HG02623 (cell line): ENCODE data around the gene NUS1.
"Not testable (repeated sequence)": the region's sequence is repeated elsewhere in the genome, so short reads cannot be mapped to it uniquely, and the experiment has no call there.

Experiments used
- ATAC-seq: cut with Tn5 transposase; IDR thresholded peaks from one replicate; pipeline ENCODE4 v1.9.1; 2021; ENCODE audit warnings: moderate library complexity; ENCODE audit not compliant: unreplicated experiment

Gene NUS1

GRCh38 chr6:117674991-117675657 lies at the start of gene NUS1:
TSS of gene NUS1 (plus strand) at chr6:117675469. CDS start at chr6:117675671, 202 bp downstream.
- ATAC-seq = peak; percentile 97

- ATAC-seq = no peak
Measured at GRCh38 chr6:117627533-117627932, 47.7 kb upstream of the NUS1 start.

DNA sequence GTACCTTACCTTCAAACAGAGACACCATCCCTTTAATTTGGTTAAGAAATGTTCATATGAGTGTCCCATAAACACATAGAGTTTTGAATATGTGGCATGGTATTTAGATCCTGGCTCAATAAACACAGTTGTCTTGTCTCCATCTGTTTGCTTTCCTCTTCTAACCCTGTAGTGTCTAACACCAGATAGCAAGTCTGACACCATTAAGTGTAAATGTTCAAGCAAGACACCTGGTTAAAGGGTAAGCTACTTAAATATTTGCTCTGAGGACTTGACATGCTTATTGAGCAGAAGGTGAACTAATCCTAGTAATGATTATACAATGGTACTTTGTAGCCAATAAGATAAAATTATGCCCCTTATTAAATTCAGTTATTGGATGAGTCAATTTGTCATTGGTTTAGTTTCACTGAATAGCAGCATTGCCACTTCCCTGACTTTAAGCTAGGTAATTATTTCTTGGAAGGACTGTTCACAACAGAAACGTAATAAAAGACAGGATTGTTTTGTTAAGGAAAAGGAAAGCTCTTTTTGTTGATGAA lies 46.1 kb upstream of the NUS1 start:
- ATAC-seq = no peak

GRCh38 chr6:117637770-117638169 lies 37.5 kb upstream of the NUS1 start:
- no peak for ATAC-seq

DNA sequence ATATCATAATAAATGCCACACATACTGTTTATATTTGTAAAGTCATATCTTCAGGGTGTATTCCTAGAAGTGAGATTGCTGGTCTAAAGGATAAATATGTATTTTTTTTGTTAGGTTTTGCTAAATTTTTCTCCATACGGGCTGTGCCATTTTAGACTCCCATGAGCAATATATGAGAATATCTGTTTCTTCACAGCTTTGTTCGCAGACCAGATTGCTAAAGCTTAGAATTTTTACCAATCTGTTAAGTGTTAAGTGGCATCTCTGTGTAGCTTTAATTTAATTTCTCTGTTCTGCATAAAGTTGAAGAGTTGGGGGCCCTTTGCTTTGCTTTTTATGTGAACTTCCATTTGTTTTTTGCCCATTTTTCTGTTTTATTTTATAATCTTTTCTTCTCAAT lies 32.3 kb upstream of the NUS1 start:
- ATAC-seq = no peak

GRCh38 chr6:117651984-117652383 lies 23.3 kb upstream of the NUS1 start:
- ATAC-seq = not testable (repeated sequence)

DNA sequence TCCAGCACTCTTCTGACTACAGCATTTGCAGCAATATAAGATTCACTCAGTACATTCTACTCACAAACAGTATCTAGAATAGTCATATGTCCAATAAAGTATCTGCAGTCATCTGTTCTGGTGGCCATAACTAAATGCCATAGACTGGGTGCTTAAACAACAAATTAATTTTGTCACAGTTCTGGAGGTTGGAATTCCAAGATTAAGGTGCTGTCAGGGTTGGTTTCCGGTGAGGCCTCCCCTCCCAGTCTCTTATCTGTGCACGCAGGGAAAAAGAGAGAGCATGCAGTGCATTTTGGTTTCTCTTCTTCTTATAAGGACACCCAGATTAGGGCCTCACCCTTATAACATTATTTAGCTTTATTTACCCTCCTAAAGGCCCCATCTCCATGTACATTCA lies 21.3 kb upstream of the NUS1 start:
- no peak for ATAC-seq

DNA sequence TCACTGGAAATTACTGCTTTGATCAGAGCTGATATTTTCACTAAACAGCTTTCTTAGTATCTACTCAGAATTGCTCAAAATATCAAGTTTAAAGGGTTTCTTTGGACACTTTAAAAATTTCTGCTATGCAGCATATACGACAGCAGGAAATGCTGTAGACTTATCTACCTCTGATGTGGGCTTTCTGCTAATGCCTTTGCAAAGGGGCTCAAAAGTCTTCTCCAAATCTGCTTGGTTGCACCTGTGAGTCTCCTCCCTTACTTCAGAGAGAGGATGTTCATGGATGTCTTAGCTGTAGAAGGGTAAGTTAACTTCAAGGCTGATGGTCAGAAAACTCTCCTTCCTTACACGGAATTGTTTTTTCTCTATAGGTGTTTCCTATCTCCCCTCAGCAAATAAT lies 19.9 kb upstream of the NUS1 start:
- no peak for ATAC-seq

DNA sequence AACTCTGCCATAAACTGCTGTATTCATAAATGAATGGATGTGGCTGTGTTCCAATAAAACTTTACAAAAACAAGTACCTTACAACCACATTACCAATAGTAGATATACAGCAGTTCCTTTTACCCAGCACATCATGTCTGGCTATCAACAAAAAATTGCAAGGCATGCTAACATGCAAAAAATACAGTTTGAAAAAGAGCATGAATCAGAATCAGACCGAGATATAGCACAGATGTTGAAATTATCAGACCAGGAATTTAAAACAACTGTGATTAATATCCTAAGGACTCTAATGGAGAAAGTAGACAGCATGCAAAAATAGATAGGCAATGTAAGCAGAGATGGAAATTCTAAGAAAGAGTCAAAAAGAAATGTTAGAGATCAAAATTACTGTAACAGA lies 8.4 kb upstream of the NUS1 start:
- no peak for ATAC-seq

DNA sequence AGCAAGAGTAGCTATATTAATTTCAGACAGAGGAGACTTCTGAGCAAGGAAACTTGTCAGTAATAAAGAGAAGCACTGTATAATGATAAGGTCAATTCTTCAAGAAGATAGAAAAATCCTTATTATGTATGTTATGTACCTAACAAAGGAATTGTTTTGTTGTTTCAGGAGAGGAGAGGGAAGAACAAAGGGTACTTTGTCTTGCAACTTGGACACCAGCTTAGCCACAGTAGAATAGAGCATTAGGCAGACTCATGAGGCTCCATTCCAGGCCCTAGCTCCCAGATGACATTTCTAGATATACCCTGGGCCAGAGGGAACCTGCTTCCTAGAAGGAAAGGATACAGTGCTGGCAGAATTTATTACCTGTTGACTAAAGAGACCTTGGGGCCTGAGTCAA lies 6.5 kb upstream of the NUS1 start:
- no peak for ATAC-seq

GRCh38 chr6:117674503-117674902 lies 766 bp upstream of the NUS1 start:
- ATAC-seq = no peak

DNA sequence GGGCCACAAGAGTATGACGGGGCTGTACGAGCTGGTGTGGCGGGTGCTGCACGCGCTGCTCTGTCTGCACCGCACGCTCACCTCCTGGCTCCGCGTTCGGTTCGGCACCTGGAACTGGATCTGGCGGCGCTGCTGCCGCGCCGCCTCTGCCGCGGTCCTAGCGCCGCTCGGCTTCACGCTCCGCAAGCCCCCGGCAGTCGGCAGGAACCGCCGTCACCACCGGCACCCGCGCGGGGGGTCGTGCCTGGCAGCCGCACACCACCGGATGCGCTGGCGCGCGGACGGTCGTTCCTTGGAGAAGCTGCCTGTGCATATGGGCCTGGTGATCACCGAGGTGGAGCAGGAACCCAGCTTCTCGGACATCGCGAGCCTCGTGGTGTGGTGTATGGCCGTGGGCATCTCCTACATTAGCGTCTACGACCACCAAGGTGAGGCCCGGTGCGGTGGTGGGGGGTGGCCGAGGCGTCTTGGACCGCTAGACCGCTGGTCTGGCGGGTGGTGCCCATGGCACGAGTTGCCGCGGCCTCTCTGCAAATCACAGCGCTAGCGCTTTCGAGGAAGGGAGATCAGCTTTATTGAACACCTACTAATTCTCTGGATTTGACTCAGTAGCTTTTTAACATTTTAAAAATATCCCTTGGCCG lies 511 bp downstream of the NUS1 start:
- peak; percentile 16 for ATAC-seq

DNA sequence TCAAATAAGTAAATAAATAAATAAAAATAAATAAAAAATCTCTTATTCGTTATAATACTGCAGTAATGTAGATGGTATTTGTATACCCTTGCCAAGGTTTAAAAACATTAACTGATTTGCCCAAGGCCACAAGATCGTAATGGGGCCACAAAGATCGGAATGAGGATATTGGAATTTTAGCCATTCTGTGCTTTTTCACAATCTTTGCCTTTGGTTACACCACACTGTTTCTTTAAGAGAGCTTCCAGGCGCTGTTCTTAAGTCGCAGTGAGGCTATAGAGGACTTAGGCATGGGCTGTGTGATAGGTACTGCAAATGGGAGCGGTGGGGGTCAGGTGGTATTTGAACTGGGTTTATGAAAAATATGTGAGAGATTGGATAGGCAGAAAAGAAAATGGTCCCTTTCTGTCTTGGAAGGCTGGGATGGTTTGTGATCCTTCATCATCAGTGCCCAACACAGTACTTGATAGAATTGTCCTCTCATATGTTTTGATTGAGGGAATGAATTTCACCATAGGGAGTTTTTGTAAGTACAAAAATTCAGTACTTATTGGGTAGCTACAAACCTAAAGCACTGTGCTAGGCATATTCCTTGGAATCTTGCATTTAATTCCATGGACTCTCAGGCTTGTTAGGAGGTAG lies 1.4 kb downstream of the NUS1 start:
- ATAC-seq = no peak

DNA sequence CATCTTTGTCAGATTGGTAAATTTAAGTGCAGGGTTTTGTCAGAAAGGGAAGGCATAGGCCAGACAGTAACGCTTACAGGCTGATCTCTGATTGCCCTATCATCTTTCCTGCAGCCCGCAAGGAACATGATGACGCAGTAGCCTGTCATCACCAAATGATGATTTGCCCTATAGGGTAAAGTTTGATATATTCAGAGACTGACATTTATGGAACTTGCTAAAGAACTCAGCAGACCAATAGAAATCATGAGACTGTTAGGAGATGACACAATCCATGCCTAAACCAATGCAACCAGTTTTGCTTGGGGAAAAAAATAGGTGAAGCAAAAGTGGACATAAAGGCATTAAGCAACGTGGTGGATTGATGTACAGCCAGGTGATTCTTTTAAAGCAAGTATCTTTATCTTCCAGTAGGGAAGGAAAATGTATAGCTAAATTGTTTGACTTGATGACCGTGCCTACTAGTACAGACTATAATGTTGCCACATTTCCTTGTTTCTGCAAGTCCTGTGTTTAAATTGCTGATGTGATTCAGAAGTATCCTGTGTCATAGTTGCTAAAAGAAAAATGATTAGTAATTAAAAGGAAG lies 2.4 kb downstream of the NUS1 start:
- ATAC-seq = no peak

- no peak for ATAC-seq
Measured at GRCh38 chr6:117681162-117681741, 6.0 kb downstream of the NUS1 start.

DNA sequence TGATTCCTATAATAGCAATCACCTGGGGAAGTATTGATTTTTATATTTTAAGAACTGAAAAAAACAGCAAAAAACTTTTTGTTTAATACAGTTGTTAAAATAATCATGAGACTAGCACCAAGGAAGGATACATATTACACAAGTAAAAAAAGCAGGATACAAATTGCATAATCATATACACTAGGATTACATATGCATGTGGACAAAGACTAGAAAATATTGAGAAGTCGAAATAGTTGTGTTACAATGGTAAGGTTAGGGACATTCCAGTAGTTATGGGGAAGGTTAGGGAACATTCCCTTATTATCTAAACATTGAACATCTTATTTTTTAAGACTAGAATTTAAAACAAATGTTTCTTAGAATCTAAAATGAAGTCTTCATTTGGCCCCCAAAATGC lies 9.5 kb downstream of the NUS1 start:
- ATAC-seq = no peak

DNA sequence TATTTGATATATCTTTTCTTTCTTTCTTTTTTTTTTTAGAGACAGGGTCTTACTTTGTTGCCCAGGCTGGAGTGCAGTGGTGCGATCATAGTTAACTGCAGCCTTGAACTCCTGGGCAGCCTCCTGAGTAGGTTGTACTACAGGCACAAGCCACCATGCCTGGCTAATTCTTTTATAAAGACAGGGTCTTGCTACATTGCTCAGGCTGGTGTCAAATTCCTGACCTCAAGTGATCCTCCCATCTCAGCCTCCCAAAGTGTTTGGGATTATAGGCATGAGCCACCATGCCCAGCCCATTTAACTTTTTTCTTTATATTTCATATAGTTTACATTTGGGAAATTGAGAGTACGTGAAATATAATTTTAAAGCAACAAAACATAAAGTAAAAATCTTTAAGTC lies 10.1 kb downstream of the NUS1 start:
- ATAC-seq = no peak

DNA sequence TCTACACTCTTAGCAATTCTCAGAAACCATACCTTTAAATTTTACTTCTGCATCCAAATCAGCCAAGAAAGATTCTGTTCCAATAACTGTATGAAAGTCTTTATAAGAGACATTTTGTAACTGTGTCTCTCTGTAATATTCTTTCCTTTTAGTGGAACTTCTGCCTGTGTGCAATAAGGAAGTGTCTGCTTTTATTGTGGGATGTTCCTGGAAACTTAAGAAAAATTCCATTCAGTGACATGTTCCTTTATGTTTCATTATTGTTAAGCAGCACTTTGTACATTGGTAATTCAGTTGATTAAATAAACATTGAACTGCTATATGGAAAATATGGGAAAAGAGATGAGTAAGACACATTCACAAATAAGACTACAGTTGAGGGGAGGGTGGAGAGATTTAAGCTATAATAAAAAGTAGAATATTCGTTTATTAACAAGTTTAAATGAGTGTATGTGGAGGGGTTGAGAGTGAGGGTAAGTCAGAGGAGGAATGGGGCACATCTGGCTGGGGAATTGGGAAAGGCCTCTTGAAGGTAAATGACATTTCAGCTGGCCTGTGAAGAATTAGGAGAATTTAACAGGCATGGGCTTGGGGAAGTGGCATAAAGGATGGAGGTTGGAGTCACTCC lies 11.9 kb downstream of the NUS1 start:
- no peak for ATAC-seq

DNA sequence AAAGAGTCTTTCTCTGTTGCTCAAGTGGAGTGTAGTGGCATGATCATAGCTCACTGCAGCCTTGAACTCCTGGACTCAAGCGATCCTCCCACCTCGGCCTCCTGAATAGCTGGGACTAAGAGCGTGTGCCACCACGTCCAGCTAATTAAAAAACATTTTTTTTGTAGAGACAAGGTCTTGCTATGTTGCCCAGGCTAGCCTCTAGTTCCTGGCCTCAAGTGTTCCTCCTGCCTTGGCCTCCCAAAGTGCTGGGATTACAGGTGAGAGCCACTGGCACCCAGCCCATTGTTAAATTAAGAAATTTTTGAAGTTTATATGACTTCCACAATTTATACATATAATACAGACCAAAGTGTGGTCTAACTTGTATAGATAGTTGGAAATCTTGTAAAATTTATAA lies 14.3 kb downstream of the NUS1 start:
- ATAC-seq = not testable (repeated sequence)

GRCh38 chr6:117706504-117706903 lies 31.2 kb downstream of the NUS1 start:
- no peak for ATAC-seq
